GM18505 (cell line): ENCODE results near the gene STRA6.

ENCODE experiments used
- ATAC-seq: cut with Tn5 transposase; IDR thresholded peaks from one replicate; pipeline ENCODE4 v1.9.1; 2021; ENCODE audit not compliant: unreplicated experiment
- POLR2A ChIP-seq: IDR thresholded peaks from 4 replicates; pipeline ENCODE4 v1.6.1; 2011; ENCODE audit warnings: borderline replicate concordance; ENCODE audit not compliant: insufficient read depth, insufficient read length; ENCODE audit errors: extremely low read depth

Gene STRA6

DNA sequence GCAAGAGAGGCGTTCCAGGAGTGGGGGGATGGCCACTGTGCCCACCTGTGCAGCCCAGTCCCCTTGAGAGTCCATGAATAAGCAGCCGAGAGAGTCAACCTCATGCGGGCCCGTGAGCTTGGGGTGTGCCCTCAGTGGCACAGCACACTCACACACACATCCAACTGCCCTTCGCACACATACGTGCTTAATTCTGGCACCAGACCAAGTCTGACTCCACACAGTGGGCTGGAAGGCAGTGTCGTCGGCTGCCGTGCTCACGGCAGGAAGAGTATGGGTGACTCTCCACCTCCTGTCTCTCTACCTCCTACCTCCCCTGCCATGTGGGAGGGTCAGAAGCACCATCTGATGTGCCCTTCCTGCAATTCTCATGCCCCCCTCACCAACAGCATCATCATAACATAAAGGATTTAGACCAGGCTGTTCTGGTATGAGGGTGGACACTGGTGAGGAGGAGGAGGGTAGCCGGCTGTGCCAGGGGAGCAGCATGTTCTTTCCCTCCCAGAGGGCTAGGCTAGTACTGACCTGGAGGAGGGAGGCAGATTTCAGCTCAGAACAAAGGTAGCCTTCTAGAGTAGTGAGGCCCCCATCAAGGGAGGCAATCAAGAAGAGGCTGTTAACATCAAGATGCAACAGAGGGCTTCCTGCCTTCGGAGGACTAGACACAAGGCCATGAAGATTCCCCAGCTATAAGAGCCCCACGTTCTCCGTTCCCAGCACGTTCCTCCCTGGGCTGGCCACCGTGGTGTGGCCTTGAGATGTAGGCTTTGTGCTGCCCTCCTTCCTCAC is 5.3 kb upstream of the STRA6 start:
- TF ChIP-seq POLR2A: no peak
- no peak for ATAC-seq

DNA sequence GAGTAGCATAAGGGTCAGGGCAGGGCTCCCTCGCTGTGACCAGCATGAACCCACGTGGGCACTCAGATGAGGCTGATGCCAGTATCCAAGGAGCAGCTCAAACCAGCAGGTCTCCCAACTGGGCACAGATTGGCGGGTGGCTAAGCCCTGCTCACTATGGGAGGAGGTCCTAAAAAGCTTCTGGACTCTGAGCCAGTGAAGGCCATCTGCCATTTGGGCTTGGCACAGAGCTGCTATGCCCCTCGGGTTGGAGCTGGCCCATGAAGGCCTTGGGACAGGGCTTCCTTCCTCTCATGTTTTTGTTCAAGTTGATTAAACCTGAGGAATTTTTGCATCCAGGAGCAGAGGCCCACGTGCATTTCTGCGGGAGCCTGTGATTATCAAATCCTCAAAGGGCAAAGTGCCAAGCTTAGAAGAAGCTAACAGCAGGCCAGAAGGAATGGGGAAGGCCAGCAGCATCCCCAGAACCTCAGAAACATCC is 4.3 kb upstream of the STRA6 start:
- no peak for ATAC-seq
- no peak for TF ChIP-seq POLR2A

GRCh38 chr15:74205582-74205947 is 3.0 kb upstream of the STRA6 start:
- ATAC-seq: no peak
- no peak for TF ChIP-seq POLR2A

DNA sequence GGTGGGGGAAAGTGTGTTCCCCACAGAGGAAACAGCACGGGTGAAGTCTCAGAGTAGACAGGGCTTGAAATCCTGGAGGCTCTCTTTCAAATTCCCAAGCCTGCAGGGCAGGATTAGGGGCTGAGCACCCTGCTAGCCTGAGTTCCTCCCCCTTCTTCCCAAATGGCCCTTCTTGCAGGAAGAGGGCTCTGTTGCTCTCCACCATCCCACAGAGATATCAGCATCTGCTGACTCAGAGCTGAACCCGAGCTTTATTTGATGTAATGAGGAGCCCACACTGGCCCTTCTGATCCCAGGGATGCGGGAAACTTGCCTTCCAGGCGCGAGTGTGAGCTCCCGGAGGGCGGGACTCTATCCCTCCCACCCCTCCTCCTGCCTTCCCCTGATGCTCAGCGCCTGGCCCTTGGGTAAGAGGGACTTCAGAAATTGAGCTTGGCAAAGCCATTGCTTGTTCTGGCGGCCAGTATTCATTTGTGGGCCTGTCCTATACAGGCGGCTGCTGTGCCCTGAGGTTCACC is 1.4 kb upstream of the STRA6 start:
- no peak for TF ChIP-seq POLR2A
- no peak for ATAC-seq

GRCh38 chr15:74201710-74202420 is 722 bp downstream of the STRA6 start:
- TF ChIP-seq POLR2A: no peak
- no peak for ATAC-seq

GRCh38 chr15:74200871-74201419 is 1.6 kb downstream of the STRA6 start:
- ATAC-seq: no peak
- TF ChIP-seq POLR2A: no peak

- ATAC-seq: no peak
- no peak for TF ChIP-seq POLR2A
Observed at GRCh38 chr15:74200412-74200815, 2.2 kb downstream of the STRA6 start.

DNA sequence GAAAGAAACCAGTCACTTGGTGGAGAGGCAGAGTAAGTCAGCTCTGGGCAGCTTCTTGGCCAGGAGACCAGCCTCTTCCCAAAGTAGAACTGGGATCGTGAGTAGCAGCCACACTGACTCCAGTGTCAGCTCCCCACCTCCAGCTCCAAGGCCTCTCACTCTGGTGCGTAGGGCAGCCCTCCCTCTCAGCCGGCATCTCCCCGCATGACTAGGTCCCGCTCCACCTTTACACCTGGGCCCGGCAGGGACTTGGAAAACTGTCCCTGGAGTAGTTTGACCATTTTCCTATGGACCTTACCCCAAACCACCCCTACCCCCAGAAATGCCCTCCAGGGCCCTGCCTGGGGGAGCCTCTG is 3.3 kb downstream of the STRA6 start:
- no peak for TF ChIP-seq POLR2A
- no peak for ATAC-seq

DNA sequence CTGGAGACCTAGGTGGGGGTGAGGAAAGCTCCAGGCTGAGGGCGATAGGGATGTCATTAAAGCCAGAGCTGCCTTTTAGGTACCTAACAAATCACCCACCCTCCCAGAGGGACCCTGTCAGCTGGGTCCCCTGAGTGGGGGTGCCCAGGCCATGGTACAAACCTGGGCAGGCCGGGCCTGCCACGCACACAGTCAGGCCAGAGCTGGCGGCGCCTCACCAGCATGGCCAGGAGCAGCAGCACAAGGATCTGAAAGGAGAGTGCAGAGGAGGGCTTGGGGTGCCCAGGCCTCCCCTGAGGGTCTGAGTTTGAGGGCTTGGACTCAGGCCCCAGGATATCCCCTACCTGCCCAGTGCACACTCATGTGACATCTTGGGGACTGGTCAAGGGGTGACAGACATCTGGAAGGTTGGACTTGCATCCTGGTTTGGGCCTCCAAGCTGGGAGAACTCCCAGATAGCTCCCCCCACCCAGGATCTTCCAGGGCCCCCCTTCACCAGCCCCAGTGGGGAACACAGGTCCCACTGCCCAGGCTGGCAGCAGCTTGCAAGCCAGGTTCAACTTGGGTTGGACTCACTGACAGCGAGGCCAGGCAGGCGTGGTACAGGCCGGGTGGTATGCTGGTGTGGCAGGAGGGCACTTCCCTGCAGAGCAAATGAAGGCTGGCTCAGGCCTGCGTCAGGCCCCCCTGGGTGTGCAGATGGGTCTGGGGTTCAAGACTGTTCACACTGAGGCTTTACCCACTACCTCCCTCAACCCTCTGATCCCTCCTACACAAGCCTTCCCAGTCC is 5.2 kb downstream of the STRA6 start:
- TF ChIP-seq POLR2A: no peak
- no peak for ATAC-seq

DNA sequence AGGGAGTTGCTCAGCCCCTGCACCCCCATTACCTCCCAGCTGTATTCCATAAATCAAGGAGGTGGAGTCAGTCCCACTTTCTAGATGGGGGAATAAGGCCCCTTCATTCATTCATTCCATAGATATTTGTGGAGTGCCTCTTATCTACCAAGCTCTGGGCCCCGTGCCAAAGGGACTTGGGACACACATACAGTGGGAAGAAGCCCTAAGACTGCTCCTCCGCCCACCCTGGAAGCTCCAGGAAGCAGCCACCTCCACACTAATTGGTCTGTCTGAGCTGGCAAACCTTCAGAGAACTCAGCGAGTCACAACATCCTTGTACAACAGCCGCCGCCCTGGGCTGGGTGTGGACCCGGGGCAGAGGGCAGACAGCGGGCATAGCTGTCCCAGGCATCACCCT is 6.4 kb downstream of the STRA6 start:
- no peak for ATAC-seq
- no peak for TF ChIP-seq POLR2A

GRCh38 chr15:74194572-74195559 is 7.7 kb downstream of the STRA6 start:
- no peak for ATAC-seq
- TF ChIP-seq POLR2A: no peak

DNA sequence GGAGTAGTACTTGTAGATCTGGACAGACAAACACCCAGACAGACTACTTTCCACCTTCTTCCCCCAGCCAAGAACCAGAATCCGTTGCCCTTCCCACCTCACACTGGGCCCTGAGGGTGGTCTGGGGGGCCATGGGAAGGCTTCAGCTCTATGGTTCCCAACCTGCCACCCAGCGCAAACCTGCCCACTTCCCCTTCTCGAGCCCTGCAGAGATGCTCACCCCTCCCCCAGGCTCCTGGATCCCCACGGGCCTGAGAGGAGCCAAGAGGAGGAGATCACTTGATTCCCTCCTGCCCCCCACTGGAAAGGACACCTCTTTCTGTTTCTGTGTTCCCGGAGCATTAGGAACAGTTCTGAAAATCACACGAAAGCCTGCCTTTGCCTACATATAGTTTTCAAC is 8.7 kb downstream of the STRA6 start:
- ATAC-seq: no peak
- no peak for TF ChIP-seq POLR2A
